ENCODE data around the gene FA2H.
"Not testable (repeated sequence)": the region's sequence is repeated elsewhere in the genome, so short reads cannot be mapped to it uniquely, and the experiment has no call there.

FA2H gene

GRCh38 chr16:74774223-74775139, at the start of gene FA2H:
TSS of gene FA2H (minus strand) at chr16:74774820. CDS start at chr16:74774755, 65 bp downstream.
- DNase-seq (ENCODE audit: low spot score): peak; percentile 54

- DNase-seq (ENCODE audit: low spot score): no peak
Measured at GRCh38 chr16:74817851-74818250, 43.2 kb upstream of the FA2H start.

- DNase-seq (ENCODE audit: low spot score): peak; percentile 29
Measured at GRCh38 chr16:74813109-74813641, 38.6 kb upstream of the FA2H start.

- no peak for DNase-seq (ENCODE audit: low spot score)
Measured at GRCh38 chr16:74811911-74812310, 37.3 kb upstream of the FA2H start.

DNA sequence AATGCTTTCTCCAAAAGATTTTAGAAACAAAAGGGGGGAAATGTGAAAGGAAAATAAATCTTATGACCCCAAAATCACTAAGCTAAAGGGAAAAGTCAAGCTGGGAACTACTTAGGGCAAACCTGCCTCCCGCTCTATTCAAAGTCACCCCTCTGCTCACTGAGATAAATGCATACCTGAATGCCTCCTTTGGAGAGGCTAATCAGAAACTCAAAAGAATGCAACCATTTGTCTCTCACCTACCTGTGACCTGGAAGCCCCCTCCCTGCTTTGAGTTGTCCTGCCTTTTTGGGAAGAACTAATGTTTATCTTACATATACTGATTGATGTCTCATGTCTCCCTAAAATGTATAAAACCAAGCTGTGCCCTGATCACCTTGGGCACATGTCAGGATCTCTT, 36.6 kb upstream of the FA2H start:
- DNase-seq (ENCODE audit: low spot score): not testable (repeated sequence)

- no peak for DNase-seq (ENCODE audit: low spot score)
Measured at GRCh38 chr16:74807052-74807646, 32.5 kb upstream of the FA2H start.

DNA sequence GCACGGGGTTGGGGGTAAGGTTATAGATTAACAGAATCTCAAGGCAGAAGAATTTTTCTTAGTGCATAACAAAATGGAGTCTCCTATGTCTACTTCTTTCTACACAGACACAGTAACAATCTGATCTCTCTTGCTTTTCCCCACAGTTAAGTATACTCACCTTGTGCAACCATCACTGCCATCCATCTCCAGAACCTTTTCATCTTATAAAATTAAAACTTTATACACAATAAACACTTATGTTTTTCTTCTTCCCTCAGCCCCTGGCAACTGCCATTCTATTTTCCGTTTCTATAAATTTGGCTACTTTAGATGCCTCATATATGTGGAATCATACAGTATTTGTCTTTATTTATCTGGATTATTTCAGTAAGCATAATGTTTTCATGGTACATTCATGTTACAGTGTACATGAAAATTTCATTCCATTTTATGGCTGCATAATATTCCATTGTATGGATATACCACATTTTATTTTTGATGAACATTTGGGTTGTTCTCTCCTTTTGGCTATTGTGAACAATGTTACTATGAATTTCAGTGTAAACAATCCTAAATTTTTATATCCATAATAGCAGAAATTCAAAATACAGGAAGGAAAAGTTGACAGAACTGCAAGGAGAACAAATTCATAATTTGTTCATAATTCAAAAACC, 25.7 kb upstream of the FA2H start:
- no peak for DNase-seq (ENCODE audit: low spot score)

DNA sequence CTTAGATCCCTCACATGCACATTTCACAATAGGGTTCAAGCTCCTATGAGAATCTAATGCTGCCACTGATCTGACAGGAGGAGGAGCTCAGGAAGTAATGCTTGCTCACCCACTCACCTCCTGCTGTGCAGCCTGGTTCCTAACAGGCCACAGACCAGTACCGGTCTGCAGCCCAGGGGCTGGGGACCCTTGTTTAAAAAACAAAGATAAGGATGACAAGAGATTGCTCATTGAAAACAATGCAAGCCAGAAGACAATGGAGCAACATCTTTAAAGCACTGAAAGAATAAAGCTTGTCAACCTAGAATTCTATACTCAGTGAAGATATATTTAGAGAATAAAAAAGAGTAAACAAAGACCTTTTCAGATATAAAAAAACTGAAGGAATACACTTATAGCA, 22.8 kb upstream of the FA2H start:
- DNase-seq (ENCODE audit: low spot score): no peak

DNA sequence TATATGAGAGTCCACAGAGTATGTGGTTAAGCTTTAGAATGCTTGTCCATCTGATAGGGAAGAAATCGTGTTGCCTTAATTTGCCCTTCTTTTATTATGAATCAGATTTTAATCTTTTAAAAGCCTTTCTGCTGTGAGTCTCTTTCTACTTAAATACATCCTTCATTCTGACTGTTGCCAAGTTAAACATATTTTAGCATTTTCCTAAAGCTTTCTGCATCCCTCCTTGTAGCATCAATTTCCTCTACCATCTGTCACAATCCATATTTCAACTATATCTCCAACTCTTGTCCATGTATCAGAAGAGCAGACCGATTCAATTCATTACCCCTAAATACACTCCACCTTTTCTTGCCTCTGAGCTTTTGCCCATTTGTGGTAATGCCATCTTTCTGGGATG, 20.5 kb upstream of the FA2H start:
- DNase-seq (ENCODE audit: low spot score): no peak

GRCh38 chr16:74794668-74795067, 20.0 kb upstream of the FA2H start:
- DNase-seq (ENCODE audit: low spot score): no peak

DNA sequence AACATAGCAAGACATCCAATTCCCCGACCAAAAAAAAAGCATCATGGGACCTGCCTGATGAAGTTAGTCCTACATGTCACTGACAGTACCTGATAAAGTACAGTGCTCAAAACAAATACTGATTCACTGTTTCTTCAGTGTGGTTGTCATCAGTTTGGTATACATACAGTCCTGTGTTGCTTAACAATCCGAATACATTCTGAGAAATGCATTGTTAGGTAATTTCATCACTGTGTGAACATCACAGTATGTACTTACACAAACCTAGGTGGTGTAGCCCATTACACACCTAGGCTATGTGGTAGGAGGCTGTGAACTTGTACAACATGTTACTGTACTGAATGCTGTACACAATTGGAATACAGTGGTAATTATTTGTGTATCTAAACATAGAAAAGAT, 19.0 kb upstream of the FA2H start:
- DNase-seq (ENCODE audit: low spot score): no peak

DNA sequence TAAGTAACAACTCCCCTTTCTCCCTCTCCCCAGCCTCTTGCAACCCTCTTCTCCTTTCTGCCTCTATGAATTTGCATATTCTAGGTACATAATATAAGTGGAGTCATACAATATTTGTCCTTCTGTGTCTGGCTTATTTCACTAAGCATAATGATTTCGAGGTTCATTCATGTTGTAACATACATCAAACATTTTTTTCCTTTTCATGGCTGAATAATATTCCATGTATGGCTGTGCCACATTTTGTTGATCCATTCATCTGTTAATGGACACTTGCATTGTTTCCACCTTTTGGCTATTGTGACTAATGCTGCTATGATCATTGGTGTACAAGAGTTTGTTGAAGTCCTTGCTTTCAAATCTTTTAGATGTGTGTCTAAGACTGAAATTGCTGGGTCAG, 17.6 kb upstream of the FA2H start:
- DNase-seq (ENCODE audit: low spot score): no peak

DNA sequence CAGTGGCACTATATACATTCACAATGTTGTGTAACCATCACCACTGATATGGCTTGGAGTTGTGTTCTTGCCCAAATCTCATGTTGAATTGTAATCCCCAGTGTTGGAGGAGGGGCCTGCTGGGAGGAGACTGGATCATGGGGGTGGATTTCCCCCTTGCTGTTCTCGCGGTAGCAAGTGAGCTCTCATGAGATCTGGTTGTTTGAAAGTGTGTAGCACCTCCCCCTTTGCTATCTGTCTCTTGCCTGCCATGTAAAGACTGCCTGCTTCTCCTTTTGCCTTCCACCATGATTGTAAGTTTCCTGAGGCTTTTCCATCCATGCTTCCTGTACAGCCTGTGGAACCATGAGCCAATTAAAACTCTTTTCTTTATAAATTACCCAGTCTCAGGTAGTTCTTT, 17.1 kb upstream of the FA2H start:
- not testable (repeated sequence) for DNase-seq (ENCODE audit: low spot score)

DNA sequence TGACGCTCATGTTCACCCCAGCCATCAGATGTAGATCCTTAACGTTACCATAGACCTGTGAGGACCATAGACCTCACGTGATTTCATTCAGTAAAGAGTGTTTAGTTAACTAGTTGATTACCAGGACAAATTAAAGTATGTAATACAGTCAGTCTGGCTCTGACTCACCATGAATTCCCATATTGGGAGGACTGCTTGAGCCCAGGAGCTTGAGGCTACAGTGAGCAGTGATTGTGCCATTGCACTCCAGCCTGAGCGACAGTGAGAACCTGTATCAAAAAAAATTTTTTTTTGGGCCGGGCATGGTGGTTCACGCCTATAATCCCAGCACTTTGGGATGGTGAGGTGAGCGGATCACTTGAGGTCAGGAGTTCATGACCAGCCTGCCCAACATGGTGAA, 13.5 kb upstream of the FA2H start:
- no peak for DNase-seq (ENCODE audit: low spot score)

DNA sequence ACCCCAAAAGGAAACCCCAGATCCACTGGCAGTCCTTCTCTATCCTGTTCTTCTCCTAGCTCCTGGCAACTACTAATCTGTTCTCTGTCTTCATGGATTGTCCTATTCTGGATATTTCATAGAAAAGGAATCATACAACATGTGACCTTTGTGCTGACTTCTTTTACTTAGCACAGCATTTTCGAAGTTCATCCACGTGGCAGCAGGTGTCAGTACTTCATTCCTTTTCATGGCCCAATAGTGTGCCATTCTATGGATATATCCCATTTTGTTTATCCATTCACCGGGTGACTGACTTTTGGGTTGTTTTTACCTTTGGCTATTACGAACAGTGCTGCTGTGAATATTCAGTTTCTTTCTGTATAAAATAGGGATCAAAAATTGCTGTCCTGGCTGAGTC, 10.4 kb upstream of the FA2H start:
- no peak for DNase-seq (ENCODE audit: low spot score)

GRCh38 chr16:74778646-74779045, 4.0 kb upstream of the FA2H start:
- no peak for DNase-seq (ENCODE audit: low spot score)

GRCh38 chr16:74776926-74777325, 2.3 kb upstream of the FA2H start:
- no peak for DNase-seq (ENCODE audit: low spot score)

DNA sequence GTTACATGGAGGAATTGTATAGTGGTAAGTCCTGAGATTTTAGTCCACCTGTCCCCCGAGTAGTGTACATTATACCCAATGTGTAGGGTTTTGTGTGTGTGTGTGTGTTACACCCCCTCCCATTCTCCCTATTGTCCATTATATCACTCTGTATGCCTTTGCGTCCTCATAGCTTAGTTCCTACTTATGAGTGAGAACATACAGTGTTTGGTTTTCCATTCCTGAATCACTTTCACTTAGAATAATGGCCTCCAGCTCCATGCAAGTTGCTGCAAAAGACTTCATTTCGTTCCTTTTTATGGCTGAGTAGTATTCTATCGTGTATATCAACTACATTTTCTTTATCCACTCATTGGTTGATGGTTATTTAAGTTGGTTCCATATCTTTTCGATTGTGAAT, 635 bp upstream of the FA2H start:
- DNase-seq (ENCODE audit: low spot score): no peak

- DNase-seq (ENCODE audit: low spot score): no peak
Measured at GRCh38 chr16:74773446-74774222, 986 bp downstream of the FA2H start.

GRCh38 chr16:74771656-74772315, 2.8 kb downstream of the FA2H start:
- no peak for DNase-seq (ENCODE audit: low spot score)

- DNase-seq (ENCODE audit: low spot score): no peak
Measured at GRCh38 chr16:74770831-74771526, 3.6 kb downstream of the FA2H start.
